Colonic mucosa (tissue), 4 donors: ENCODE results near the gene SEPTIN6. TPM values are rescaled to one million over a fixed set of nuclear protein-coding genes. Genes with fewer than 3 reads are reported as not detected.

Source experiments
- DNase-seq: peaks from one replicate; pipeline ENCODE4 v3.0.0-alpha.2; 2020
- H3K27ac ChIP-seq: fragments of 200-600 bp; one replicate; pipeline ENCODE4 v1.8.0; 2021
- H3K27me3 ChIP-seq: fragments of 200-600 bp; one replicate; pipeline ENCODE4 v1.8.0; 2021
- H3K36me3 ChIP-seq: fragments of 200-600 bp; one replicate; pipeline ENCODE4 v1.8.0; 2021
- H3K4me1 ChIP-seq: fragments of 200-600 bp; one replicate; pipeline ENCODE4 v1.8.0; 2021; ENCODE audit warnings: mild to moderate bottlenecking
- H3K4me3 ChIP-seq: fragments of 200-600 bp; one replicate; pipeline ENCODE4 v1.8.0; 2021
- H3K9ac ChIP-seq, 2 donors: one replicate each; pipeline ENCODE4 v1.7.0; 2013; ENCODE audit warnings: control low read depth in 2 of 2, low read depth in 2 of 2, low read length in 2 of 2
- H3K9me3 ChIP-seq: fragments of 200-600 bp; one replicate; pipeline ENCODE4 v1.8.0; 2021
- CTCF ChIP-seq: fragments of 200-600 bp; IDR thresholded peaks from one replicate; pipeline ENCODE4 v1.8.0; 2022; ENCODE audit warnings: antibody characterized with exemption, mild to moderate bottlenecking
- intact Hi-C: fragments of 100-400 bp; cut with DNase I; formaldehyde crosslinking; loops from one replicate; pipeline ENCODE4 v1.14.1; 2022
- total RNA-seq, 2 donors: library from RNA; stranded (reverse); fragmentation: NEBNext Ultra II Directional in 1 of 2; extraction: Animal tissue kit (Norgen Biotek cat#: 25700) in 1 of 2; gene quantifications; one replicate each; pipeline ENCODE4 v1.2.1, GENCODE V29; 2021
- donor health status: healthy.
- donor health status: DM: no; HTN: no; CAD: no.
- donor health status: DM: no; HTN: no; CAD: no.

SEPTIN6 gene
- total RNA-seq: 10 to 100 TPM in 1 of 2 donors, 1 to 10 TPM in 1; 9.4 to 21.2 TPM

DNA sequence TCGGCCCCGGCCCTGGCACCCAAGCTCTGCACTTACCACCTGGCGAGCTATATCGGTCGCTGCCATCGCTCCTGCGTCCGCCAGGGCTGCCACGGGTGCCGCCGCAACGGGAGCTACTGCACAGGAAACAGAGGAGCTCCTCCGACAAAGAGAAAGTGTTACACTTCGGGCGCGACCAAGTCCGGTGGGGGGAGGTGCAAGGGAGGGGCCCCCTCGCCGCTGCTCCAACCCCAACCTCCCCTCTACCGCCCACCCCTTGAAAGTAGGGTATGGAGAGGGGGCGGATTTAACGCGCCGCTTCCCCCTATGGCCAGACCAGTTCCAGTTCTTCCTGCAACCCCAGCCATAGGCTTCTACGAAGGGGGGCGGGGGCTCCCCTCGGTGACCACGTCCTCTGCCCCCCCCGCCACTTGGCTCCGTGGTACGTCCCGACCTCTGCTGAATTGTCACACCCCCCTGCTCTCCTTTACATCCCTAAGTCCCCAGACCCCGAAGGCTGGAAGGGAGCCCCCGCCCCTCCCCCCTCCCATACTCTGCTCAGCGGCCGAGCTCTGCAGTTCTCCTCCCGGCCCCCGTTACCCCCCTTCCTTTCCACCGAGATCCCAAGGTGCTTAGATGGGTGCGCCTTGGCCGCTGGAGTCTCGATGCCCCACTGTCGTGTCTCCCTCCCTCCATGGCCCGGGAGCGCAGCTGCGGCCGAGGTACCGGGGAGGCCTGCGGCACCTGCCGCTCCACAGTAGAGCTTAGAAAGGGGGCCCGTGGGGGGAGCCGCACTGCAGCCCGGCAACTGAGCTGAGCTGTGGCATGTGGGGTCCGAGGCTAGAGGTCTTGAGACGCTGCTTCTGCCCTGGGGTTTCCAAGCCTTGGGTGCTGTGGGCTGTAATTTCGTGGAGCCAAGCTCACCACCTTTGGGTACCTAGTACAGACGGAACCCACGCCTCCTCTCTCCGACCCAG lies at the start of gene SEPTIN6:
TSS of gene SEPTIN6 (minus strand) at position 129 of the 956 bp plus-strand sequence. CDS start at position 66, 63 bp downstream.
- peak; percentile 71 for DNase-seq
- H3K9me3 ChIP-seq: no peaks in the 10 kb centered on the region
- no peaks in the 10 kb centered on the region for H3K27me3 ChIP-seq
- intact Hi-C loops: no loop called here
- peak within 1 kb of the TSS; percentile 63 for H3K9ac ChIP-seq
- no peak for TF ChIP-seq CTCF
- no peaks in the 10 kb centered on the region for H3K4me1 ChIP-seq
- peak within 1 kb of the TSS; percentile 79 for H3K27ac ChIP-seq
- H3K36me3 ChIP-seq: no peaks in the 10 kb centered on the region
- peak within 1 kb of the TSS; percentile 74 for H3K4me3 ChIP-seq

DNA sequence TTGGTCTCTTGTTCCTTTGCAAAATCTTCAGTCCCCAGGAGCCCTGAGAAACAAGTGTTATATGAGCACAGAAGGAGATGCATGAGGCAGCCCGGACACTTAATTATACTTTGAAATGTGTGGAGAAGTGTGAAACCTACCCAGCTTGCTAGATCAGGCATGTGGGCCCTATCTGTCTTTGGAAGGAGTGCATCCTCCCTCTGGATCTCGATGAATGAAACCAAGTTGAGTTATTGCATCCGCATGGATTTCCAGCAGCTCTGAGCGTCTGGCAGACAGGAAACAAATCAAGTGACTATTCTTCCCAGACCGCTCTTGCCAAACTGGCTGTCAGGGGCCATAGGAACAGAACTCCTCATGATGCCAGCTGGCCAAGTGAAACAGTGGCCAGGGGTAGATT lies 45.8 kb upstream of the SEPTIN6 start:
- H3K36me3 ChIP-seq: no peaks in the 10 kb centered on the region
- no peak overlapping the region for H3K27ac ChIP-seq
- H3K9ac ChIP-seq: no peak overlapping the region
- no peak for DNase-seq
- intact Hi-C loops: loop anchor here (10.0 kb wide), 2 partner anchors 124 to 224 kb away; no protein-coding TSS in a partner anchor
- H3K4me3 ChIP-seq: no peak overlapping the region
- TF ChIP-seq CTCF: no peak
- H3K9me3 ChIP-seq: no peaks in the 10 kb centered on the region
- no peaks in the 10 kb centered on the region for H3K27me3 ChIP-seq
- H3K4me1 ChIP-seq: no peaks in the 10 kb centered on the region

GRCh38 chrX:119736206-119736764 lies 43.3 kb upstream of the SEPTIN6 start:
- no peak for DNase-seq
- H3K27ac ChIP-seq: no peak overlapping the region
- H3K9me3 ChIP-seq: no peaks in the 10 kb centered on the region
- no peaks in the 10 kb centered on the region for H3K4me1 ChIP-seq
- TF ChIP-seq CTCF: no peak
- no peaks in the 10 kb centered on the region for H3K36me3 ChIP-seq
- H3K27me3 ChIP-seq: no peaks in the 10 kb centered on the region
- intact Hi-C loops: loop anchor here (10.0 kb wide), 2 partner anchors 121 to 221 kb away; no protein-coding TSS in a partner anchor
- H3K4me3 ChIP-seq: no peak overlapping the region
- no peak overlapping the region for H3K9ac ChIP-seq

GRCh38 chrX:119735467-119735866 lies 42.5 kb upstream of the SEPTIN6 start:
- H3K27ac ChIP-seq: no peak overlapping the region
- H3K36me3 ChIP-seq: no peaks in the 10 kb centered on the region
- no peaks in the 10 kb centered on the region for H3K9me3 ChIP-seq
- H3K9ac ChIP-seq: no peak overlapping the region
- H3K27me3 ChIP-seq: no peaks in the 10 kb centered on the region
- H3K4me1 ChIP-seq: no peaks in the 10 kb centered on the region
- DNase-seq: no peak
- intact Hi-C loops: loop anchor here (10.0 kb wide), 2 partner anchors 121 to 221 kb away; no protein-coding TSS in a partner anchor
- H3K4me3 ChIP-seq: no peak overlapping the region
- TF ChIP-seq CTCF: no peak

DNA sequence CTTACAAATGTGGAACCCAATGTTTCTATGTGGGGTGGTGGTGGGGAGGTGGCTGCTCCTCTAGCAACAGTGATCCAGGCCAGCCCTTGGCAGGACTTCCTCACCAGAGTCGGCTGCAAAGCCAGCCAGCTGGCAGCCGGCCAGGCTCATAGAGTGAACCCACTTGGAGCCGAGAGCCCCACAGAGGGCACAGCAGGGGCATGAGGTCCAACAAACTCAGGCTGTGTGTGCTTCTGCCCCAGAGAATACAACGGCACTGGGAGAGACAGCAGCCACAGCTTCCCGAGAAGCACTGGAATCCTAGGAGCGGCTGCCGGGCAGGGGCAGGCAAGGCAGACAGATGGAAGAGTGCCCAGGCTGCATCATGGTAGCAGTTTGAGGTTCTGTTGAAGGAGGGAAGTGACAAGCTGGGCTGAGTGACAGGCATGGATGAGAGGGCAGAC lies 42.0 kb upstream of the SEPTIN6 start:
- TF ChIP-seq CTCF: no peak
- Histone ChIP-seq H3K27me3 (no peaks in the 10 kb centered on the region), H3K9ac (no peak overlapping the region), H3K4me3 (no peak overlapping the region), H3K9me3 (no peaks in the 10 kb centered on the region), H3K36me3 (no peaks in the 10 kb centered on the region), H3K4me1 (no peaks in the 10 kb centered on the region), H3K27ac (no peak overlapping the region)
- DNase-seq: no peak
- intact Hi-C loops: loop anchor here (10.0 kb wide), 2 partner anchors 120 to 220 kb away; no protein-coding TSS in a partner anchor
